Panc1 (cell line): ENCODE measurements around the gene ZBED4. TPM values are rescaled to one million over a fixed set of nuclear protein-coding genes. Genes with fewer than 3 reads are reported as not detected.

Experiments used
- ATAC-seq: fragments of 200-7000 bp; cut with Tn5 transposase; 2 replicates; pipeline ENCODE4 v1.9.1; 2020; ENCODE audit warnings: mild to moderate bottlenecking, moderate library complexity
- BruUV-seq: library from RNA; stranded (reverse); fragments of 400-500 nt; replicated peaks from 2 replicates; lab custom pipeline; 2021; lab: Mats Ljungman, UMichigan
- CTCF ChIA-PET: fragments of 300-600 bp; sonication (Branson Sonifier 250); formaldehyde crosslinking; loops from one replicate; lab custom pipeline; 2022; ENCODE audit warnings: antibody characterized with exemption; lab: Charles Lee
- POLR2A ChIA-PET: fragments of 300-600 bp; sonication (Branson Sonifier 250); formaldehyde crosslinking; loops from one replicate; lab custom pipeline; 2022; ENCODE audit warnings: antibody characterized with exemption; lab: Charles Lee
- DNase-seq: peaks from one replicate; pipeline ENCODE4 v3.0.0-alpha.2; 2010; ENCODE audit warnings: low read depth, low spot score
- H3K27ac ChIP-seq: 2 replicates; pipeline ENCODE4 v1.5.1; 2011; ENCODE audit warnings: mild to moderate bottlenecking, low read length, inconsistent platforms
- H3K27me3 ChIP-seq: fragments of 200-500 bp; sonication (Bioruptor generic); 2 replicates; pipeline ENCODE4 v1.6.0; 2014; ENCODE audit warnings: low read length, inconsistent platforms; ENCODE audit not compliant: control insufficient read depth, insufficient read depth
- H3K36me3 ChIP-seq: fragments of 200-500 bp; sonication (Bioruptor generic); 2 replicates; pipeline ENCODE4 v1.5.1; 2014; ENCODE audit warnings: inconsistent platforms, mild to moderate bottlenecking, low read length, moderate library complexity; ENCODE audit not compliant: control insufficient read depth, insufficient read depth
- H3K4me1 ChIP-seq: 2 replicates; pipeline ENCODE4 v1.5.1; 2011; ENCODE audit warnings: inconsistent platforms, mild to moderate bottlenecking, low read length, moderate library complexity; ENCODE audit not compliant: control insufficient read depth, insufficient read depth
- H3K4me3 ChIP-seq, 2 experiments: 2 replicates each; pipeline ENCODE4 v1.5.1; 2011 to 2012; ENCODE audit warnings: low read depth in 2 of 2, low read length in 2 of 2, mild to moderate bottlenecking in 2 of 2, inconsistent platforms in 1 of 2, moderate library complexity in 1 of 2
- H3K9me3 ChIP-seq: fragments of 200-500 bp; sonication (Bioruptor generic); 2 replicates; pipeline ENCODE4 v1.5.1; 2014; ENCODE audit warnings: low read depth, mild to moderate bottlenecking, inconsistent platforms, low read length, moderate library complexity; ENCODE audit not compliant: control insufficient read depth, insufficient read depth
- CTCF ChIP-seq: fragments of 450-650 bp; IDR thresholded peaks from 2 replicates; pipeline ENCODE4 v1.5.1; 2017; ENCODE audit warnings: mild to moderate bottlenecking
- POLR2AphosphoS5 ChIP-seq: IDR thresholded peaks from 2 replicates; pipeline ENCODE4 v1.6.1; 2012; ENCODE audit warnings: mild to moderate bottlenecking, low read depth, low read length, moderate library complexity
- REST ChIP-seq, 2 experiments: IDR thresholded peaks; 2 replicates each; pipeline ENCODE4 v1.6.1; 2011 to 2012; ENCODE audit warnings: low read depth in 2 of 2, control low read depth in 1 of 2, low read length in 1 of 2, mild to moderate bottlenecking in 1 of 2, moderate library complexity in 1 of 2; ENCODE audit not compliant: insufficient read depth in 1 of 2
- SIN3A ChIP-seq: IDR thresholded peaks from 2 replicates; pipeline ENCODE4 v1.6.1; 2012; ENCODE audit warnings: low read depth, mild to moderate bottlenecking, low read length, moderate library complexity, borderline replicate concordance; ENCODE audit not compliant: insufficient read depth
- TCF7L2 ChIP-seq: IDR thresholded peaks from 2 replicates; pipeline ENCODE4 v1.6.1; 2011; ENCODE audit warnings: mild to moderate bottlenecking, low read depth, low read length, inconsistent platforms
- in situ Hi-C: cut with HindIII; loops from 2 replicates; pipeline ENCODE4 v1.10.0; 2016; ENCODE audit warnings: low sequenced_read_pairs, low pct_unique_long_range_greater_than_20kb
- intact Hi-C: fragments of 100-400 bp; cut with micrococcal nuclease; formaldehyde crosslinking; loops from one replicate; pipeline ENCODE4 v1.10.0; 2022; ENCODE audit not compliant: unreplicated experiment
- total RNA-seq: library from RNA; stranded (reverse); gene quantifications from one replicate; pipeline ENCODE4 v1.2.1, GENCODE V29; 2021; ENCODE audit not compliant: unreplicated experiment

ZBED4 gene
- total RNA-seq, 1 experiment from 2014 or later: 17.3 TPM

GRCh38 chr22:49856343-49856742 is 2.7 kb downstream of the ZBED4 start:
- in situ Hi-C loops: no loop called here
- intact Hi-C loops: no loop called here

GRCh38 chr22:49856766-49857618 is 3.3 kb downstream of the ZBED4 start:
- ChIA-PET POLR2A (no interaction called here), CTCF (no interaction called here)
- intact Hi-C loops: no loop called here
- Histone ChIP-seq H3K9me3 (no peaks in the 10 kb centered on the region), H3K36me3 (peaks cover 5% of the 10 kb centered on the region; the same call in 1 of the 2 replicates), H3K4me3 (no peak overlapping the region), H3K4me1 (peaks cover 26% of the 10 kb centered on the region), H3K27ac (no peak overlapping the region), H3K27me3 (no peaks in the 10 kb centered on the region)
- DNase-seq: no peak
- in situ Hi-C loops: no loop called here
- no TSS peak for BruUV-seq
- no peak for ATAC-seq
- TF ChIP-seq CTCF (no peak), REST (IDR thresholded peaks at IDR 0.05; ENCODE audit: insufficient read depth in 1 of 2, low read depth in 2 of 2, low read length in 1 of 2) (no peak), SIN3A (no peak), POLR2AphosphoS5 (no peak)

More at GRCh38 chr22:49856343-49856742, 2.7 kb downstream of the ZBED4 start:
- peaks cover 23% of the 10 kb centered on the region for H3K4me1 ChIP-seq
- no TSS peak for BruUV-seq
- H3K27ac ChIP-seq: no peak overlapping the region
- peaks cover 5% of the 10 kb centered on the region; the same call in 1 of the 2 replicates for H3K36me3 ChIP-seq
- H3K4me3 ChIP-seq: no peak overlapping the region
- DNase-seq (no peak), ATAC-seq (no peak)
- POLR2A ChIA-PET: no interaction called here
- no peaks in the 10 kb centered on the region for H3K9me3 ChIP-seq
- CTCF ChIA-PET: no interaction called here
- no peaks in the 10 kb centered on the region for H3K27me3 ChIP-seq
- no peak for TF ChIP-seq REST (IDR thresholded peaks at IDR 0.05; ENCODE audit: insufficient read depth in 1 of 2, low read depth in 2 of 2, low read length in 1 of 2)
- TF ChIP-seq POLR2AphosphoS5: no peak
- no peak for TF ChIP-seq TCF7L2
- no peak for TF ChIP-seq SIN3A
- TF ChIP-seq CTCF: no peak
